ENCODE results near the gene FAM131B.

Gene FAM131B

DNA sequence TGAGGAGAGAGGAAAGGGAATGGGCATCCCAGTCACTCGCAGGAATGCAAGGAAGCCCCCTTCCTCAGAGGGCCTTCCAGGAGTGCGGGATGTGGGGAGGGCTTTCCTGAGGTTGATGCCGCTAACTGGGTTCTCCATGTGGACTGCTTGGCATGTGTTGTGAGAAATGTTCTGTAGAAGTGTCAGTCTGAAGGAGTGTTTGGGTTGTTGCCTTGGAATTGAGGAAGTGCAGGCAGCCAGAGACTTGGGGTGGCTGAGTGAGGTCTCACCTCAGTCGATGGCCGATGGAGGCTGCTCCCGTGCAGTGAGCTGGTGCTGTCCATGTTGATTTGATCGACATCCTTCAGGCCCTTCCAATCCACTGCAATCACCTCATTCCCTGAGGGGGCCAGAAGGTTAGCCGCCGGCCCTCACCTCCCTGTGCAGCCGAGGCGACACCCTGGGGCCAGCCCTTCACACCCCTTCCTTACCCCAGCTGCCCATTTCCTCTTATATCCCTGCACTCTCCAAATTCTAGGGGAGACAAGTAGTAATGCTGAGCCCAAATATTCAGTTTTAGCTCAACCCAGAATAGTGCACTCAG, 2.7 kb downstream of the FAM131B start:
- no peak for DNase-seq (ENCODE audit: low spot score)

DNA sequence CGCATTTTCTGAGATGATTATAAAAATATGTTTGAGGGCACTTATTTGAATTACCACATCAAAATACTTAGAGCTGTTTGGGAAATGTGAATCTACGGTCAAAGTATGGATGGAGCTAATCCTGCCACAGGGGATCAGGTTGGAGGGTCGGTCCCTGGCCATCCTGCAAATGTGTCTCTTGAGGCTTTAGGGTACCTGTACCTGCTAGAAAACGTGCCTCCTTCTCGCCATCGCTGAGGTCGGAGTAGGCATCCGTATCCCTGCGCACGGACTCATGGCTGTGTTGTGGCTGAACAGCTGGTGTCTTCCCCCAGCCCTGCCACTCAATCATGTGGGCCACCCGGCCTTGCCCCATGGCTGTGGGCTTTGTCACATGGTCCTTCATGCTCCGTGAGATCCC, 3.9 kb downstream of the FAM131B start:
- DNase-seq (ENCODE audit: low spot score), result no peak

DNA sequence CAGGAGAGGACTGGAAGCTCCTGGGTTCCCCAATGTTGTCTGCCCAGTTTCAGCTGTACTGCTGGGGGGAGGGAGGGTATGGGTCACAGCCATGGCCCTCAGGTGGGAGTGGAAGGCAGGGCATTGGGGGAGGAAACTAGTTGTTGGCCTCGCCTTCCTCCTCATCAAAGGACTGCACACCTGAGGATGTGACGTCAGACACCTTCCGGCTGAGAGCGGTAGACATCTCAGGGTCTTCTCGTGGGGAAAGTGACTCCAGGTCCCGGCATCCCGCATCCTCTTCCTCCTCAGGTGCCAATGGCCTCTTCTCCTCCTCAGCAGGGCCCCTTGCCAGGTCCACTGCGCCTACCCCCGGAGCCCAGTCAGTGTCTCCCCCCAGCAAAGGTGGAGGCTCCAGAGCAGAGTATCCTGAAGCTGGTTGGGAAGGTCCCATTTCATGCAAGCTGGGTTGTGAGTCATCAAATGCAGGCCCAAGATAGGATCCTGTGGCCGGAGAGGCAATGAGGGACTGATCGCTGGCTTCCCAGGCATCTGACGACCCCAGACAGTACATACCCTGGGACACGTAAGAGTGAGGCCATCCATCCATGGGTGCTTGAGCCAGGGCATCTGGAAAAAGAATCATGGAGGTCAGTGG, 6.0 kb downstream of the FAM131B start:
- no peak for DNase-seq (ENCODE audit: low spot score)

DNA sequence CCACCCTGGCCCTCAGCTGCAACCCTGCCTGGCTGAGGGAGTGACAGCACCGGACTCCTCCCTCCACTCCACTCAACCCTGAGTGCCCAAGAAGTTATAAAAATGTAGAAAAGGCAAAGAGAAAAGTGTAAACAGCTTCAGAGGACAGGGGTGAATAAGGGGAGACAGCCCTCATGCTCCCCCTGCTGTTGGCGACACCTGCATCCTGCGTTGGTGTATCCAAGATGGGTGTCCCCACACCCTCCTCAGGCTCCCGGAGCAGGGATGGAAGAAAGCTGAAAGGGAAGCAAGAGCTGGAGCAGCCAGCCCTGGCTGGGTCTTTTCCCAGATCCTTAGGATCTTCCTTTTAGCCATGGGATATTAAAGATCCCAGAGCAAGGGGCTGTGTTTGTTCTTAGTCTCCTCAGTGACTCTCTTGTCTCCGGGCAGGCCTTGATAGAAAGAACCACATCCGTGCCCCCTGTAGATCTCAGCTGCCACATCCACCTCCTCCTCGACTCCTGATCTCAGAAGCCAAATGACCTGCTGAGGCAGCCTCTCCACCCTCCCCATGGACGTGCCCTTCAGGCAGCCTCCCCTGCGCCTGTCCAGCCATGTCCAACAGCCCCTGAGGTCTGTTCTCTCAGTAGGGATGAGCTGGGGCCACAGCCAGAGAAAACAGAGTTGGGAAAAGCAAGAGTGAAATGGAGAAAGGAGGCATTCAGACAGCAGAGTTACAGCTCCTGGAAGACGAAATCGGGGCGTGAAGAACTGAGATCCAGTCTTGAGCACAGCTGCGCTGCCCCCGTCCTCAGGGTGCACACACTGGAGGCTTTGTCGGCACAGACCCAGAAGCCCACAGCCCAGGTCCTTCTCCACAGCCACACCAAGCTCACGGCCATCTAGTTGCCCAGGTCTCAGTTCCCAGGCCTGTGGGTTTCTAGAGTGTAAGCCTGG, 6.8 kb downstream of the FAM131B start:
- no peak for DNase-seq (ENCODE audit: low spot score)

DNA sequence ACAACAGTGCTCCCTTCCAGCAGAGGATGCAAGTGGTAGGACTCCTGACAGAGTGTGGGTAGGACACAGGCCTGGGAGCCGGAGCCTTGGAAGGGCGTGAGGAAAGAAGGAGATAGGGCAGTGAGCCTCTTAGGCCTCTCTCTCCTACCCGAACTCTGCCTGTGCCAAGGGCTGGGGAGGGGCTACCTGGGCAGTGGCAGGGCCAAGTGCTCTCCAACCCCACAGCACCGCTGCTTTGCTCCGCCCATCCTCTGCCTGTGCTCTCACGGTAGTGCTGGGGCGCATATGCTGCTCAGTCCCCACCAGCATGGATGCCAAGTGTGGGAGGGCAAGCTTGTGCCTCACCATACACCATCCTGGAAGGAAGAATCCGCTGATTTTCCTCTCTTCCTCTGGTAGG, 7.5 kb downstream of the FAM131B start:
- no peak for DNase-seq (ENCODE audit: low spot score)

DNA sequence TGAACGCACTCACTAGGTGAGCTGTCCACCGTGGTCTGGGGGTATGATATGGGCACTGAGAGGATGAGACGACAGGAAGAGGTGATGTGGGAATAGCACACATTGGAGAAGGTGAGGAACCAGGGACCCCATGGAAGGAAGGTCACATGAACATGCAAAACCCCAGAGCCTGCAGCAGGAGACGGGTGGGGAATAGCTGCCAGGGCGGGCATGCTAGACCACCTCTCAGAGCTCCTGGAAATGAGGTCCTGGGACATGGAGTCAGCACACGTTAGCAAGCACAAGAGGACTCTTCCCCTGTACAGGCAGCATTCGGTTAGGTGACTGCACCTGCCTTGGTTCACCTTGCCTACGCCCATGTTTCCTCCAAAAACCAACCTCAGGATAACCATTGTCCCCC, 8.1 kb downstream of the FAM131B start:
- DNase-seq (ENCODE audit: low spot score), result no peak

DNA sequence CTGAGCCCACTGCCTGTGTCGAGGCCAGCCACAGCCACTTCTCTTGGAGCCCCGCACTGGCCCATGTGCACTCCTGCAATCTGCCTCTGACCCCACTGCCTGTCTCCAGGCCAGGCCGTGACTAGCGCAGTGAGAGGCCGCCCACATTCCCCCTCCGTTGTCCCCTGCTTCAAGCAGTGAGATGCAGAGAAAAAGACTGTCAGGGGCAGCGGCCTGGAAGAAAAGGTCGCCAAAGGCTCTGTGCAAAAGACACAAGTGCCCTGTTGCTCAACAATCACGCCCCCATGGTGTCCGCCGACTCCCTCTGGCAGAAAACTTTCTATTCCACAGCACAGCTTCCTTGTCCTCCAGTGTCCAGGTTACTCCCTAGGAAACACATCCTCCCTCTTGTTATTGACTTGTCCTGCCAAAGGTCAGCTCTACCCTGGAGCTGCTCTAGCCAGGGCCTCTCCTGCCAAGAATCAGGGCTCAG, 9.9 kb downstream of the FAM131B start:
- DNase-seq (ENCODE audit: low spot score), result no peak

DNA sequence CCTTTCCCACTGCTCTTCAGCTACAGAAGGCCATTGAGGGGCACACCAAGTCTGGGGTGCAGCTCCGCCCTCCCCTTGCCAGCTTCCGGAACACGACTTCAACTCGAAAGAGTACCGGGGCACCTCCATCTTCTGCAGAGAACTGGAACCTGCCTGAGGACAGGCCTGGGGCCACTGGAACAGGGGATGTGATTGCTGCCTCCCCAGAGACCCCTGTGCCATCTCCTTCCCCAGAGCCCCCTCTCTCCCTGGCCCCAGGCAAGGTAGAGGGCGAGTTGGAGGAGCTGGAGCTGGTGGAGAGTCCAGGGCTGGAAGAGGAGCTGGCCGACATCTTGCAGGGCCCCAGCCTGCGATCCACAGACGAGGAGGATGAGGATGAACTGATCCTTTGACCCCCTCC, 10.9 kb downstream of the FAM131B start:
- DNase-seq (ENCODE audit: low spot score), result no peak

DNA sequence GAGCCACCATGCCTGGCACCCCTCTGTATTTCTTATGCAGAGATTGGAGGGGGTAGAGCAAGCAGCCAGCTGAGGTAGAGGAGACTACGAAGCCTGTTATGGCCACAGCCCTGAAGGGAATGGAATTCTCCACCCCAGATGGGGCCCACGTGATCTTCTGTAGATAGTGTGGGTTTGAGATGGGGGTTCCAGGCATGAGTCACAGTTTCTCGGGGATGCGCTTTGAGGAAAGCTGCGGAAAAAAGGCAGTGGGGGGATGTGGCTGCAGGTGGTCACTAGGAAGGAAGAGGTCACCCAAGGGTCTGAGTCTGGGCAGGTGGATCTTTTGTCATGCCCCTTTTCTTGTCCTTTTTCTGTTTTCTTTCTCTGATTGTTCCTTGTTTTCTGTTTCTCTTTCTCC, 11.5 kb downstream of the FAM131B start:
- DNase-seq (ENCODE audit: low spot score), result no peak

DNA sequence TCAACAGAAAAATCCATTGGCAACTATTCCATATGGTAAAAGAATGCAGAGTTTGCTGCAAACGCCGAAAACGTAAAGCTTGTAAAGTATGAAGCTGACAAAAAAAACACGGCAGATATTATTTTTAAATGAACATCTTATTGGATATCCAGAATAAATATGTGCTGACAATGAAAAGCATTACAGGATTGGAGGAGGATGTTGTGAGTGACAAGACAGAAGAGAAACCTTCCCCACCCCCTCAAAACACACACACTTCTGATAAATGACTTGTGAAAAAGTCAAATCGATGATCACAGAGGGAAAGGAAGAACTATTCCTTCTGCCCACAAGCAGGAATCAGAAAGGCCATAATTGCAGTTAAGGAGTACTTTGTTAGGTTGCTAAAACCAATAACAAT, 14.6 kb downstream of the FAM131B start:
- DNase-seq (ENCODE audit: low spot score), result no peak

DNA sequence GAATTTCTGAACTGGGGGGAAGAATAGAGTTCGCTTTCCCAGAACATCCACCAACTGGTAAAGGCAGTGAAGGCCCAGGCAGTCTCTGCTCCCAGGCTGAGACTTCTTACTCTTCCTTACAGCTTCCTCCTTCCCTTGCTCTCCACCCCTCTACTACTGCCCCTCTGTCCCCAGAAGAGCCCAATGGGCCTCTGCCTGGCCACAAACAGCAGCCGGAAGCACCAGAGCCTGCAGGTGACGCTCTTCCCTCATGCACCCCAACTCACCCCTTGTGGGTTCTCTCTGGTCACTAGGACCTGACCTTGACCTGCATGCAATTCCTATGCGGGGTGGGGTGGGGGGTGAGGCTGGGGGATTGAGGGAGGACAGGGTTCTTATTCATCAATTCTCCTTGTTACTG, 16.5 kb downstream of the FAM131B start:
- DNase-seq (ENCODE audit: low spot score), result no peak

DNA sequence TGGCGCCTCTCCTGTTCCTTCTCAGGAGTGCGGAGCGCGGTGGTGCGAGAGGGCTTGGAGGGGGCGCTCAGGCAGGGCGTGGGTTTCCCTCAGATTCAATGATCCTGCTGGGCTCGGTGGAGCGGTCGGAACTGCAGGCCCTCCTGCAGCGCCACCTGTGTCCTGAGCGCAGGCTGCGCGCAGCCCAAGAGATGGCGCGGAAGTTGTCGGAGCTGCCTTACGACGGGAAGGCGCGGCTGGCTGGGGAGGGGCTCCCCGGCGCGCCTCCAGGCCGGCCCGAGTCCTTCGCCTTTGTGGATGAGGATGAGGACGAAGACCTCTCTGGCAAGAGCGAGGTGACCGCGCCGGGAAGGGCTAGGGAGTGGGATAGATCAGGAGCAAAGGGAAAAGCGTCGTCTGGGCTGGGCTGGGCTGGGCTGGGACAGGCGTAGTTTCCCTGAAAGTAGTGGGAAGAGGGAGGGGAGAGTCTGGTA, 17.0 kb downstream of the FAM131B start:
- peak; percentile 66 for DNase-seq (ENCODE audit: low spot score)

DNA sequence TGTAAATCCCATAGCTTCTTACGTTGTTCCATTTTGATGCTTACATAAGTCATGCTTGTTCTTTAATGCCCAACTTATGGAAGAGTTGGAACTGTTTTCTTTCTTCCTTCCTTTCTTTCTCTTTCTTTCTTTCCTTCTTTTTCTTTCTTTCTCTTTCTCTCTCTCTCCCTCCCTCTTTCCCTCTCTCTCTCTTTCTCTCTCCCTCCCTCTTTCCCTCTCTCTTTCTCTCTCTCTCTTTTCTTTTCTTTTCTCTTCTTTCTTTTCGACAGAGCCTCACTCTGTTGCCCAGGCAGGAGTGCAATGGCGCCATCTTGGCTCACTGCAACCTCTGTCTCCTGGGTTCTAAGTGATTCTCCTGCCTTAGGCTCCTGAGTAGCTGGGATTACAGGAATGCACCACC, 18.9 kb downstream of the FAM131B start:
- no peak for DNase-seq (ENCODE audit: low spot score)

DNA sequence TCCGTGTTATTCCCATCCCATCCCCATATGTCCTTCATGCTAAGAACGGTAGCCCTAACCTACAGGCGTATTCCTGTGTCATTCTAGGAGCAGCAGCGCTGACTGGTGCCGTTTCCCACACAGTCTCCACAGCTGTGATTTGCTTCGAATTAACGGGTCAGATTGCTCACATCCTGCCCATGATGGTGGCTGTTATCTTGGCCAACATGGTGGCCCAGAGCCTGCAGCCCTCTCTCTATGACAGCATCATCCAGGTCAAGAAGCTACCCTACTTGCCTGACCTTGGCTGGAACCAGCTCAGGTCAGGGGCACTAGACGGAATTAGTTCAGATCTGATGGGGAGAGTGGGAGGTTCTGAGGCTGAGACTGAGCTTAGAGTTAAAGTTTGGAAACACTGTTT, 20.7 kb downstream of the FAM131B start:
- DNase-seq (ENCODE audit: low spot score), result no peak

DNA sequence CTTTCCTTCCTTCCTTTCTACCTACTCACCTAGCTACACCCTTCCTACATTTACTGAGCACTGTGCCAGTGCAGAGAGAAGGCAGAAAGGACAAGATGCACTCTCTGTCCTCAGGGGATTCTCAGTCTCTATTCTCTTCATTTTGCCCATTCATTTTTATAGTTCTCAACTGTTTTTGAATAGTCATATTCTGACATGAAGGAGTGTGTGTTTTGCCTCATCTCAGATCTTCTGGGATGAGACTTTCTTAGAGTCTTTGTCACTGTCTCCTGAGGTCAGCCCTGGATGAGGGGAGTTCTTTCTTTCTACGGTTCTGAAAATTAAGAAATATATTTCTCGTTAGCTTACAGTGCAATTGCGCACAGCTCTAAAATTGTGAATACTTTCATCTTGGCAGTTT, 25.3 kb downstream of the FAM131B start:
- no peak for DNase-seq (ENCODE audit: low spot score)

DNA sequence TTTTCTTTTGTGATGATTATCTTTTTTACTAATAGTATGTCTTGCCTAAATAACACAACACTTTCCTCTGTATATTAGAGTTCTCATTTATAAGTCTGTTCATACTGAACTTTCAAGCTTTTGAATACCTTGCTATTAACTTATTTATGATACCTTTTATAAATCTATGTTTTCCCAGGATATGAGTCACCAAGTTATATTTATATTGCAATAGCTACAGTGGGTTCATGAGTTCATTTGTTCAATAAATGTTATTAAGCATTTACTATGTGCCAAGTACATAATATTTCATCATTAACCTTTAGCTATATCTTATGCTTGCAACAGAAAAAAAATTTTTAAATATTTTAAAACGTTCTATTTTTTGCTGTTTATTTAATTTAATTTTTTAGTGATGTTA, 28.3 kb downstream of the FAM131B start:
- no peak for DNase-seq (ENCODE audit: low spot score)

DNA sequence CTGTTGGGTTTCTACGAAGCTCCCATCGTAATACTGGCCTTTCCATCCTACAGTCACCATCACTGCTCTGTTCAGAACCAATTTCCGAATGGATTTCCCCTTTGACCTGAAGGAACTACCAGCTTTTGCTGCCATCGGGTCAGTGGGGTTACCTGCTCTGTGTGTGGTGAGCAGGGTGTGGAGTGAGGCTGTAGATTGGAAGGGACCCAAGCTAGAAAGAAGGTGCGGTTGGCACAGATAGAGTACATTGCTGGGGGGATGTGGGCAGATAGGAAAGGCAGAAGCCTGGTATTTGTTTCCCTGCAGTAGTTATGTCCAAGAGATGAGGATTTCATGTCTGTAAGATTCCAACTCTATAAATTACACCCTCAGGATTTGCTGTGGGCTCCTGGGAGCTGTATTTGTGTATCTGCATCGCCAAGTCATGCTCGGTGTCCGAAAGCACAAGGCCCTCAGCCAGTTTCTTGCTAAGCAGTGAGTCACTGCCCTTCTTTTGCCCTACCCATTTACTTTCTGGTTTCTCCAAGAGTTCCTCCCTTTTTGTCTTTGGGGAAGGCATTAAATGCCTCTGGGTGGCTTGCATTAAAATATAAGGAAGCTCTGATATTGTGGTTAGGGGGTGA, 31.2 kb downstream of the FAM131B start:
- no peak for DNase-seq (ENCODE audit: low spot score)

DNA sequence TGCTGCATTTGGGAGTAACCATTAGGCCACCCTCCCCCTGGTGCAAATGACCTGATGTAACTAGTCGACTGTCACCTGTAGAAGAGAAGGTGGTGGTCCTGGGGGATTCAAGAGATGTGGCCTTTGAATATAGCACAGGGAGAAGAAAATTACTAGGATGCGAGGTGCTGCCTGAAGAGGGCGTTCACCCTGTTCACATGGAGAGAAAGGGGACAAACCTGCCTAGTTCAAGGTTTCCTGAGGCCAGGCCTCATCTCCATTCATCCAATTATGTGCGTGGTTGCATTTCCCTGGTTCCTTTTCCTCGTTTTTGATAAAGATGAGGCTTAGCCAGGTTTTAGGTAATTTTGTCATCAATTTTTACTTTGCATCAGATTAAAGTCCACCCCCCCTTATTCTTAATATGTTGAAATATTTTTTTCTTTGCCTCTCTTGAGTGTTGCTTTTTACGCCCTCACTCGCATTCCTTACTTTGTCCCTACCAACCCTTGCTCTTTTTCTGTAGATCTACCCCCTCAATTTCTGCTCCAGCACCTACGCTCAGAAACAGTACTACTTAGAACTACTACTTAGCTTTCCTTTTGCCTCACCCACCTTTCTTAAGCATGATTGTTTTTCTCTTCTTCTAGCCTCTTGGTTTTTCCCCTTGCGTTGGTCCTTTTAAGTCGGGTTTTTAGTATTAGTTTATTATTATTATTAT, 32.9 kb downstream of the FAM131B start:
- DNase-seq (ENCODE audit: low spot score), result no peak

DNA sequence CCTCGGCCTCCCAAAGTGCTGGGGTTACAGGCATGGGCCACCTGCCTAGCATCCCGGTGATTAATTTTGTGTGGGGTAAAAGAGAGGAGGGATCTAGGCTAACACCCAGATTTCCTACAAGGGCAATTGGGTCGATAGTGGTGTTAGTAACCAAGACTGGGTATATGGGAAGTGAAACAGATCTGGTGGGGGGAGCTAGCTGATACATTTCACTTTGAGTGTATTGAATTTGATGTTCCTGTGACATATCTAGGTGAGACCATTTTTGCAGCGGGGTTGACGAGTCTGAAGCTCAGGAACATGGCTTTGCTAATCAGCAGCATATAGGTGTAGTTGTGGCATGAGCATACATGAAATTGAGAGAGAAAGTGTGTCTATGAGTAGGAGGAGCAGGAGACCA, 34.6 kb downstream of the FAM131B start:
- DNase-seq (ENCODE audit: low spot score), result no peak

DNA sequence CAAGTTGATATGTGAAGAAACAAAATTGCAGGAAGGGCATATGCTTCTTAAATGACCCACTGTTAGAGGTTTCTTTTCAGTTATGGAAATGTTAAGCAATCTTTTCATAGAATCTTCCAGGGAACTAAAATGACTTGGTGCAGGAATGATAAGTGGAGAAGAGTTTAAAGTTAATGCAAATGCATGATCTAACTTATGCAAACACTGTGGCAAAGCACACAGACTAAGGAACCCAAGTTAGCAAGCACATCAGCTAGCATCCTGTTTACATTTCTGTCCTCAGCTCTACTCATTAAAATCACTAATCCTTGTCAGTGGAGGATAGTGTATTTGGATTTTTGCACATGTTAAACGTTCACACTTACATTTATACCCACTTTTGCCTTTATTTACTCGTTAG, 37.3 kb downstream of the FAM131B start:
- DNase-seq (ENCODE audit: low spot score), result no peak

DNA sequence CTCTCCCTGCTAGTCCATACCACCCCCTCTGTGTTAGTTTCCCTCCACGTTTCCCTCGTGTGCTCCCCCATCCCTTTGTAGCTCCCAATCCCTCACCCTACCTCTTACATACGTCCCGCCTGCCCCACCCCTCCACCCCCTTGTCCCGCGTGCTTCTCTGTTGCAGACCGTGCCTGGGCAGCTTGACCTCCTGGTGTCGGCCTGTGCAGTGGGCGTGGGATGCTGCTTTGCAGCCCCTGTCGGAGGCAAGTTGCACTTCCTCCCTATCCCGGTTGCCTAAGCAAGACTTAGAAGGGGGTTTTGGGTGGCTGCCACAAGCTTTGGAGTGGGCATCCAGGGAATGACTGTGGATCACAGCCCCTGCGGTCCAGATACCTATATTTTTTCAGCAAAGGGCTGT, 38.9 kb downstream of the FAM131B start:
- no peak for DNase-seq (ENCODE audit: low spot score)
